Measurements from ENCODE around the gene GPHN.
"Not testable (repeated sequence)": the region's sequence is repeated elsewhere in the genome, so short reads cannot be mapped to it uniquely, and the experiment has no call there.

GPHN gene

GRCh38 chr14:67060546-67060945, 552.6 kb downstream of the GPHN start:
- DNase-seq (ENCODE audit: low read depth), result no peak

GRCh38 chr14:67067070-67067814, 559.3 kb downstream of the GPHN start:
- DNase-seq (ENCODE audit: low read depth), result not testable (repeated sequence)

GRCh38 chr14:67068251-67068650, 560.3 kb downstream of the GPHN start:
- DNase-seq (ENCODE audit: low read depth), result no peak

- DNase-seq (ENCODE audit: low read depth), result no peak
These were observed 563.6 kb downstream of the GPHN start for GRCh38 chr14:67071506-67071905.

DNA sequence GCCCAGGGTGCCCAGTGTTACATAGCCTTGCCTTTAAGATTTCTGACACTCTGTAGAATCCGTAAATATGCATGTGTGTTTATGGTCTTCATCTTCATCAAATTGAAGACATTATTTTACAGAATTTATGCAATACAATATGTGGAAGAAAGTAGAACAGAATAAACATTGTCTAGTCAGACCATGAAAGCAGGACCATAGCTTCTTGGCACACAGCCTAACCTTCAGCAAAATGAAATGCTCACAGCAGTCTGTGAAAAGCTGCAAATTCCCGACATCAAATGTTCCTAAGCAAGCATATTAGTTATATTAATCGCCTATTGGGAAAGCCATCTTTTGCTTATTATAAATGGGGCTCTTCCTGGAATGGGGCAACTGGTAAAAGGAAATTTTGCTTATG, 570.0 kb downstream of the GPHN start:
- DNase-seq (ENCODE audit: low read depth), result no peak

GRCh38 chr14:67079846-67080245, 571.9 kb downstream of the GPHN start:
- DNase-seq (ENCODE audit: low read depth), result no peak

GRCh38 chr14:67108230-67108629, 600.3 kb downstream of the GPHN start:
- no peak for DNase-seq (ENCODE audit: low read depth)

DNA sequence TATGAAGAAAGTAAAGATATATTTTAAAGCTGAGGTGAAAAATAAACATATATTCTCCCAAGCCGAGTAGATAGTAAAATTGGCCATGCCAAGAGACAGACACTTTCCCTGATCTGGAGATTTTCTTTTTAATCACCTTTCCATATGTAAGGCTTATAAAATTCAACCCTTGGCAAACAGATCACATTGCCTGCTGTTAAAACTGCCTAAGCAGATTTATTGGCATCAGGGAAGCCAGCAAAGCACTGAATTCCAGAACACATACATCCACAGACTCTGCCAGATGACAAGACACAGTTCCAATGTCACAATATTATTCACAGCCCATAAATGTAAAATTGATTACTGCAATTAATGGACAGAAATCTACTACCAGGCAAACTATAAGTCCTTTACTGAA, 603.1 kb downstream of the GPHN start:
- DNase-seq (ENCODE audit: low read depth), result no peak

DNA sequence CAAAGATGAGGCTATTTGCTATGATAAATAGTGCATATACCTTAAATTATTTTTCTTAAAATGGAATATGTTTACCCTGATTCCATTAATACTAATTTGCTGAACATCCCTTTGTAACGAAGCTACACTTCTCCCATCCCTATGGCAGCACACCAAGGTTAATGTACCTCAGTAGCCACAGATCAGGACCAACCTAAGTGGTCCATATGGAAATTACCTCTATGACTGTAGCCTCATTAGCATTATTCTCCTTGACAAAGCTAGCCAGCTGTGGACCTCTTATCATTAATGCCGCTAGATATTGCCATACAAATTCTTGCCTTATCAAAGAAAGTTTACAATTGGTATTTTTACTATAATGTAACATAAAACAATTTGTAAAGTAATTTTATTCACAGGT, 604.4 kb downstream of the GPHN start:
- no peak for DNase-seq (ENCODE audit: low read depth)

DNA sequence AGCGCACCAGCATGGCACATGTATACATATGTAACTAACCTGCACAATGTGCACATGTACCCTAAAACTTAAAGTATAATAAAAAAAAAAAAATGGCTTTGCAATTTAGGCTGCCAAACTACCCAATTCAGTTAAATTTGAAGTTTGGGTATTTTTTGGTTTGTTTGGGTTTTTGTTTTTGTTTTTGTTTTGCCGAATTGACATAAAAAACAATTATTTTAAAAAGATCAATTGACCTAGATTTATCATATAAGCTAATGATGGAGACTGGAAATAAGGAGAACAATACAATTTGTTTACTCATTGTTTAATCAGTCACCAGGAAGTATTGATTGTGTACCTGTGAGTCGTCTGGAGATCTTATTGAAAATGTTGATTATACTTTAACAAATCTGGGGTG, 619.2 kb downstream of the GPHN start:
- no peak for DNase-seq (ENCODE audit: low read depth)

GRCh38 chr14:67129768-67130167, 621.8 kb downstream of the GPHN start:
- DNase-seq (ENCODE audit: low read depth), result no peak

DNA sequence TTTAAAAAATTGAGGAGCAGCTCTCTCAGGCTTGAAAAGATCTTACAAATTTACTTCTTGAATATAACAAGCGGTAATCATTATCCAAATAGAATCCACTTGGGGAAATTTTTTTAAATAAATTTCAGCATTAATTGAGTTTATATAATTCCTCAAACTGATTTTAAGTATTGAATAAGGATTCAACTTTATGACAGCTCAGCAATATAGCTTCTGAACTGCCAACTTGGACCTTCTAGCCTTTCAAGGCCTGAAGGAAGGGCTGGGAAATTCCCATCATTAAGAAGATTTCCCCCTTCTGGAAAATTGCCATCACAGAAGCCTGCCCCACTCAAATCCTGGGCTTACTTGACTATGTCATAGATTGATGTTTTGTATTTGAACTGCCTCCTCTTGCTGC, 623.7 kb downstream of the GPHN start:
- no peak for DNase-seq (ENCODE audit: low read depth)

- DNase-seq (ENCODE audit: low read depth), result no peak
These were observed 625.2 kb downstream of the GPHN start for GRCh38 chr14:67133144-67133543.

DNA sequence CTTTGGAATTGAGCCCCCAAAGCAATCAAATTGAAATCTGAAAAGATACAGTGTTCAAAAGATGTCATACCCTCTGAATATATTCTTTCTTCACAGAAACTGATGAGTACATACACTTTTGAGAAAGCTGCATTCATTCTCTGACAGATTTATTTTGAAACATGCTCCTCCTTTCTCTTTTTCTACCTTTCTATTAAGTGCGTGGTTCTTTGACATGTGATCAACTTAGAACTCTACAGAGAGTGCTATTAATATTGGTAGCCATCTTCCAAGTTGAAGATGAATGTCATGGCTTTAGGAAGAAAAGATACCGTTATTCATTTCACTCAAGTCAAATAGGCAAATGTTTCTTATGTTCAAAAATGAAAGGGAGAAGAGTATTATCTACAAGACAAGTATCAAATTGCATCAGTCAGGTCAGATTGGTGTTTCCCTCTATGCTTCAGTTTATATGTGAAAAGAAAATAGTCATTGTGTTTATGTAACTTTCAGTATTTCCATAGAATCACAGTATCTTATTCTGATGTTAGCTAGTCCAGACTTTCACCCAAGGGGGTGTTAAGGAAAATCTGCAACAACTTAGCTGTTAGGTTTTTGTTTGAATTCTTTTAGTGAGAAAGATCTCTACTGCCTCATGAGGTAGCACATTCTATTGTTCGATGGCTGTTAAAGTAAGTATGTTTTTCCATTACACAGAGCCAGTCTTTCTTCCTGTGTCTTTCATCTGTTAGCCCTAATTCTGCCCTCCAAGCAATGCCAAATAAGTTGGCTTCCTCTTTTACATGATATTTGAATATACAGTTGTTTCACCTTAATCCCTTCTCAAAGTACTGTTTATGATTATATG, 625.9 kb downstream of the GPHN start:
- DNase-seq (ENCODE audit: low read depth), result no peak

DNA sequence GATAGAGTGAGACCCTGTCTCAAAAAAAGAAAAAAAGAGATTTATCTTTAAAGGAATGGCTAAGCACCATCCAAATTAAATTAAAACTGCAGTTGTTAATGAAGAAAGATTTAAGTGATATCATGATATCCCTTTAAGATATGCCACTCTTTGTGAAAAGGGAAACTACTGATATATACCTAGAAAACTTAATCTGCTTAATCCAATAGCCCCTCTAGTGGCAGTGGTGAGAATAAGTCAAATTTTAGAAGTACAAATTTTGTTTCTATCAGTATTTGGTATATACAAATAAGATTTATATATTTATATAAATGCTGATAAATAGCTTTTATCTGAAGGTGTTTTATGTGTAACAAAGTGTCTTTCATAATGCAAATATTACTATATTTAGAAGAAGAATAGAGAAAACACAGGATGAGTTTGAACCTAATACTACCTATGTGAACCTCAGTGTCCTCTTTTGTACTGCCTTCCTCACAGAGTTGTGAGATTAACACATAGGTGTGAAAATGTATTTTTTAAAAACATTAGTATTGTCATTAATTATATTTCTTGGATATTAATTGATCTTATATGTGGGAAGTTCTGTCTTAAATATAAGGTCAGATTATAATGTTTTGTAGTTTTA, 629.9 kb downstream of the GPHN start:
- no peak for DNase-seq (ENCODE audit: low read depth)

GRCh38 chr14:67140556-67140955, 632.6 kb downstream of the GPHN start:
- no peak for DNase-seq (ENCODE audit: low read depth)

GRCh38 chr14:67141146-67141900, 633.4 kb downstream of the GPHN start:
- DNase-seq (ENCODE audit: low read depth), result no peak

GRCh38 chr14:67151082-67151666, 643.2 kb downstream of the GPHN start:
- DNase-seq (ENCODE audit: low read depth), result no peak

DNA sequence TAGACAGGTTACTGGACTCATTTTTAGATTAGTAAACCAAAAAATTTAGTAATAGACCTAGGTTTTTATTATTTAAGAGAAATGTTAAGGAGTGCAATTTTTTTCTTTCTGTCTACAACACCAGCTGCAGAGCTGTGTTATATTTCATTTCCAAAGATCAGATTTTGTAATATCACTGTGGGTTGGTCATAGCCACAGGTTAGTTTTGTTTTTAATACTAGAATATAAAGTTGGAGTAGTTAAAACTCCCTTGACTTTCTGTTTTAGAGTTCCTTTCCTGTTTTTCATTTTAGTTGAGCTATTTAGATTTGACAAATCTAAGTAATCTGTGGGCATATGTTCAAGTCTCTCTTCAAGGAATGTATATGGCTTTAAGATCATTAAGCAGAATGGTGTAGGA, 650.6 kb downstream of the GPHN start:
- no peak for DNase-seq (ENCODE audit: low read depth)

DNA sequence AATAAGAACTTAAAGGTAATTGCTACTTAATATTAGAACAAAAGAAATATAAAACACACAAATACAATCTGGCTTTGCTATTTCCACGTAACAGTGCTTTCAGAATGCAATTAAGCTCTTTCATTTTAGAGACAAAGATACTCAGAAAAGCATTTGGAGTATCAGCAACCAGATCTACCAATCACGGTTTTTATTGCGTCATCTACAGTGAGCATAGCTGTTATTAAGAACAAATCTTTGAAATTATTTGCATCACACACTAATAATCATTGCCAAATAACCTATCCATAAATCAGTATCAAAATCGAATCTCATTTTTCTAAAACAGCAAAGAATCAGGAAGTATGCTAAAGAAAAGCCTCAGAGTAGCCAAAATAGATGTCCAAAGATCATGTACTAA, 654.4 kb downstream of the GPHN start:
- DNase-seq (ENCODE audit: low read depth), result no peak

- DNase-seq (ENCODE audit: low read depth), result no peak
These were observed 658.5 kb downstream of the GPHN start for GRCh38 chr14:67166450-67166853.
